Neural cell (in vitro differentiated cells): Measurements from ENCODE around the gene CBFA2T3. TPM values are rescaled to one million over a fixed set of nuclear protein-coding genes. Genes with fewer than 3 reads are reported as not detected.

Experiments
- H2AFZ ChIP-seq: fragments of 200-600, 300-800 bp; sonication (generic), shearing (Covaris generic); 2 replicates; pipeline ENCODE4 v1.6.0; 2014; ENCODE audit warnings: low read depth, mild to moderate bottlenecking, antibody characterized with exemption, low read length, moderate library complexity
- H3F3A ChIP-seq: fragments of 200-600 bp; shearing (Covaris generic); 2 replicates; pipeline ENCODE4 v1.6.1; 2016; ENCODE audit warnings: mild to moderate bottlenecking, moderate library complexity, mixed read lengths, antibody characterized with exemption, low read length; ENCODE audit not compliant: insufficient read depth, poor library complexity, severe bottlenecking
- H3K27ac ChIP-seq: fragments of 200-600, 300-800 bp; sonication (generic), shearing (Covaris generic); 2 replicates; pipeline ENCODE4 v1.5.1; 2014; ENCODE audit warnings: mild to moderate bottlenecking, low read length, moderate library complexity
- H3K27me3 ChIP-seq: fragments of 300-800, 200-600 bp; sonication (generic), shearing (Covaris generic); 2 replicates; pipeline ENCODE4 v1.6.0; 2014; ENCODE audit warnings: mild to moderate bottlenecking, low read depth, low read length, moderate library complexity; ENCODE audit not compliant: insufficient read depth
- H3K36me3 ChIP-seq: fragments of 300-800, 200-600 bp; sonication (generic), shearing (Covaris generic); 2 replicates; pipeline ENCODE4 v1.5.1; 2014; ENCODE audit warnings: mild to moderate bottlenecking, antibody characterized with exemption, low read length, moderate library complexity; ENCODE audit not compliant: insufficient read depth
- H3K4me2 ChIP-seq: fragments of 300-800, 200-600 bp; sonication (generic), shearing (Covaris generic); 2 replicates; pipeline ENCODE4 v1.6.0; 2014; ENCODE audit warnings: mild to moderate bottlenecking, low read length
- H3K4me3 ChIP-seq: fragments of 300-800, 200-600 bp; sonication (generic), shearing (Covaris generic); 2 replicates; pipeline ENCODE4 v1.5.1; 2014; ENCODE audit warnings: mild to moderate bottlenecking, low read length, moderate library complexity
- H3K79me2 ChIP-seq: fragments of 200-600 bp; shearing (Covaris generic); replicated peaks from 2 replicates; pipeline ENCODE4 v1.6.0; 2014; ENCODE audit warnings: mild to moderate bottlenecking, low read length, moderate library complexity; ENCODE audit not compliant: insufficient read depth
- H3K9ac ChIP-seq: fragments of 300-800, 200-600 bp; sonication (generic), shearing (Covaris generic); 2 replicates; pipeline ENCODE4 v1.6.1; 2016; ENCODE audit warnings: mild to moderate bottlenecking, low read length, mixed read lengths
- H3K9me2 ChIP-seq: fragments of 200-600 bp; shearing (Covaris generic); 2 replicates; pipeline ENCODE4 v1.6.1; 2016; ENCODE audit warnings: mild to moderate bottlenecking, low read length, mixed read lengths; ENCODE audit not compliant: insufficient read depth
- H3K9me3 ChIP-seq: fragments of 200-600, 300-800 bp; sonication (generic), shearing (Covaris generic); 2 replicates; pipeline ENCODE4 v1.6.1; 2016; ENCODE audit warnings: mild to moderate bottlenecking, mixed run types, low read length, moderate library complexity, mixed read lengths
- H4K20me1 ChIP-seq: fragments of 200-600 bp; shearing (Covaris generic); 2 replicates; pipeline ENCODE4 v1.6.1; 2016; ENCODE audit warnings: mild to moderate bottlenecking, mixed run types; ENCODE audit not compliant: insufficient read depth
- CTCF ChIP-seq: fragments of 450-650 bp; IDR thresholded peaks from 2 replicates; pipeline ENCODE4 v1.5.1; 2014; ENCODE audit warnings: antibody characterized with exemption, mild to moderate bottlenecking, moderate library complexity; ENCODE audit not compliant: poor library complexity, severe bottlenecking
- EP300 ChIP-seq: fragments of 450-650 bp; conservative IDR thresholded peaks from 2 replicates; pipeline ENCODE4 v1.6.1; 2014; ENCODE audit warnings: antibody characterized with exemption, mild to moderate bottlenecking, moderate library complexity; ENCODE audit not compliant: poor library complexity, severe bottlenecking
- EZH2 ChIP-seq: fragments of 200-600, 300-800 bp; shearing (Covaris generic), sonication (generic); IDR thresholded peaks from 2 replicates; pipeline ENCODE4 v1.6.1; 2014; ENCODE audit warnings: antibody characterized with exemption, low read length, borderline replicate concordance, mild to moderate bottlenecking; ENCODE audit not compliant: insufficient read depth, poor library complexity, severe bottlenecking
- MXI1 ChIP-seq: fragments of 450-650 bp; conservative IDR thresholded peaks from 2 replicates; pipeline ENCODE4 v1.6.1; 2014; ENCODE audit warnings: antibody characterized with exemption, mild to moderate bottlenecking; ENCODE audit not compliant: poor library complexity, severe bottlenecking
- POLR2AphosphoS5 ChIP-seq: IDR thresholded peaks from 2 replicates; pipeline ENCODE4 v1.6.1; 2012
- RAD21 ChIP-seq: fragments of 450-650 bp; conservative IDR thresholded peaks from 2 replicates; pipeline ENCODE4 v1.6.1; 2014; ENCODE audit warnings: antibody characterized with exemption, mild to moderate bottlenecking, moderate library complexity
- REST ChIP-seq: IDR thresholded peaks from 2 replicates; pipeline ENCODE4 v1.6.1; 2012; ENCODE audit warnings: borderline replicate concordance
- SMC3 ChIP-seq: fragments of 450-650 bp; conservative IDR thresholded peaks from 2 replicates; pipeline ENCODE4 v1.6.1; 2014; ENCODE audit warnings: antibody characterized with exemption, mild to moderate bottlenecking, moderate library complexity; ENCODE audit not compliant: poor library complexity
- TAF1 ChIP-seq: IDR thresholded peaks from 2 replicates; pipeline ENCODE4 v1.6.1; 2012; ENCODE audit warnings: low read depth
- polyA plus RNA-seq: library from polyadenylated mRNA; depleted of rRNA; stranded (reverse); fragments of >200 nt; gene quantifications from 2 replicates; pipeline ENCODE4 v1.2.3, GENCODE V29; 2014

The CBFA2T3 gene
- polyA plus RNA-seq, 1 donor from 2014 or later, result 2.1 TPM

- H3K27me3 ChIP-seq, result no peaks in the 10 kb centered on the region
- H3K79me2 ChIP-seq, result no peaks in the 10 kb centered on the region
- no peaks in the 10 kb centered on the region for H4K20me1 ChIP-seq
- no peaks in the 10 kb centered on the region for H3K9me2 ChIP-seq
- H3F3A ChIP-seq, result no peaks in the 10 kb centered on the region
- H3K4me2 ChIP-seq, result no peak overlapping the region
- no peak overlapping the region for H3K27ac ChIP-seq
- H3K4me3 ChIP-seq, result no peak overlapping the region
- no peaks in the 10 kb centered on the region for H3K9me3 ChIP-seq
- TF ChIP-seq RAD21 (no peak), MXI1 (no peak), EP300 (no peak), CTCF (no peak), SMC3 (no peak), POLR2AphosphoS5 (no peak), TAF1 (no peak), REST (no peak), EZH2 (no peak)
- no peak overlapping the region for H2AFZ ChIP-seq
- no peak overlapping the region for H3K9ac ChIP-seq
- no peaks in the 10 kb centered on the region for H3K36me3 ChIP-seq
These were observed 100.0 kb downstream of the CBFA2T3 start for GRCh38 chr16:88876942-88877526.

GRCh38 chr16:88875703-88876234, 101.2 kb downstream of the CBFA2T3 start:
- TF ChIP-seq MXI1 (no peak), POLR2AphosphoS5 (no peak), CTCF (no peak), RAD21 (no peak), TAF1 (no peak), SMC3 (no peak), EP300 (no peak), EZH2 (no peak), REST (no peak)
- Histone ChIP-seq H2AFZ (no peak overlapping the region), H3F3A (no peaks in the 10 kb centered on the region), H3K4me2 (no peak overlapping the region), H4K20me1 (no peaks in the 10 kb centered on the region), H3K4me3 (no peak overlapping the region), H3K27me3 (no peaks in the 10 kb centered on the region), H3K9me2 (no peaks in the 10 kb centered on the region), H3K9ac (no peak overlapping the region), H3K36me3 (no peaks in the 10 kb centered on the region), H3K9me3 (no peaks in the 10 kb centered on the region), H3K27ac (no peak overlapping the region), H3K79me2 (no peaks in the 10 kb centered on the region)
